ENCODE measurements around the gene PVRIG.
"Not testable (repeated sequence)": the region's sequence is repeated elsewhere in the genome, so short reads cannot be mapped to it uniquely, and the experiment has no call there.

PVRIG gene

DNA sequence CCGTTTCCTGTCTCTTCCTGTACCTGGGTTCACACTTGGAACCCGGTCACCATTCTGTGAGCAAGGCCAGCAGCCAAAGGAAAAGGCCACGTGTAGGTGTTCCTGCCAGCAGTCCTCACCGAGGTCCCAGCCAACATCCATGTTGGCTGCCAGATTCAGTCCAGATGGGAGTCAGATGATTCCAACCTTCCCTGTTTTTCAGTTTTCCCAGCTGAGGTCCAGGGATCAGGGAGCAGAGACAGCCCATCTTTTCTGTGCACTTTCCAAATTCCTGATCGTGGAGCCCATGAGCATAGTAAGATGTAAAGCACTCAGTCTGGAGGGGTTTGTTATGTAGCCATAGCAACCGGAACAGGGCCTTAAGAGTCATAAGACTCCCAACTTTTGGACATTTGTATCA lies 3.9 kb upstream of the PVRIG start:
- Histone ChIP-seq H3K27ac (no peak overlapping the region), H3K4me1 (no peaks in the 10 kb centered on the region), H3K27me3 (peaks cover 0 to 9% of the 10 kb centered on the region in 2 donors), H3K4me3 (no peak overlapping the region), H3K36me3 (peaks cover 0 to 12% (median 1%) of the 10 kb centered on the region in 3 donors), H3K9me3 (no peaks in the 10 kb centered on the region)
- DNase-seq: no peak
- intact Hi-C loops (cut with DNase I; ENCODE audit: low total_unique reads): loop anchor here (5.0 kb wide), 1 partner anchor 79 kb away; no protein-coding TSS in a partner anchor
- TF ChIP-seq, protein P1, sequence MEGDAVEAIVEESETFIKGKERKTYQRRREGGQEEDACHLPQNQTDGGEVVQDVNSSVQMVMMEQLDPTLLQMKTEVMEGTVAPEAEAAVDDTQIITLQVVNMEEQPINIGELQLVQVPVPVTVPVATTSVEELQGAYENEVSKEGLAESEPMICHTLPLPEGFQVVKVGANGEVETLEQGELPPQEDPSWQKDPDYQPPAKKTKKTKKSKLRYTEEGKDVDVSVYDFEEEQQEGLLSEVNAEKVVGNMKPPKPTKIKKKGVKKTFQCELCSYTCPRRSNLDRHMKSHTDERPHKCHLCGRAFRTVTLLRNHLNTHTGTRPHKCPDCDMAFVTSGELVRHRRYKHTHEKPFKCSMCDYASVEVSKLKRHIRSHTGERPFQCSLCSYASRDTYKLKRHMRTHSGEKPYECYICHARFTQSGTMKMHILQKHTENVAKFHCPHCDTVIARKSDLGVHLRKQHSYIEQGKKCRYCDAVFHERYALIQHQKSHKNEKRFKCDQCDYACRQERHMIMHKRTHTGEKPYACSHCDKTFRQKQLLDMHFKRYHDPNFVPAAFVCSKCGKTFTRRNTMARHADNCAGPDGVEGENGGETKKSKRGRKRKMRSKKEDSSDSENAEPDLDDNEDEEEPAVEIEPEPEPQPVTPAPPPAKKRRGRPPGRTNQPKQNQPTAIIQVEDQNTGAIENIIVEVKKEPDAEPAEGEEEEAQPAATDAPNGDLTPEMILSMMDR (IDR thresholded peaks at IDR 0.05): no peak

DNA sequence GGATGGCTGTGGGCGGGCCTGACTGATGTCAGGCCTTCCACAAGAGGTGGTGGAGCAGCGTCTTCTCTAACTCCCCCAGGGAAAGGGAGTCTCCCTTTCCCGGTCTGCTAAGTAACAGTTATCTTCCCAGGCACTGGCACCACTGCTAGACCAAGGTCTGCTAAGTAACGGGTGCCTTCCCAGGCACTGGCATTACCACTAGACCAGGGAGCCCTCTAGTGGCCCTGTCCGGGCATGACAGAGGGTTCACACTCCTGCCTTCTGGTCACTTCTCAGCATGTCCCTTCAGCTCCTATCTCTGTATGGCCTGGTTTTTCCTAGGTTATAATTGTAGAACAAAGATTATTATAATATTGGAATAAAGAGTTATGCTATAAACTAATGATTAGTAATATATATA lies 1.8 kb upstream of the PVRIG start:
- H3K4me1 ChIP-seq, H3K27ac ChIP-seq, H3K9me3 ChIP-seq, H3K4me3 ChIP-seq, H3K27me3 ChIP-seq: not testable (repeated sequence)
- H3K36me3 ChIP-seq: peaks cover 0 to 32% (median 17%) of the 10 kb centered on the region in 3 donors
- TF ChIP-seq, protein P1 (IDR thresholded peaks at IDR 0.05): peak; percentile 11 to 51
- intact Hi-C loops (cut with DNase I; ENCODE audit: low total_unique reads): loop anchor here (5.0 kb wide), 1 partner anchor 81 kb away; no protein-coding TSS in a partner anchor
- peak; percentile 90 to 93 for DNase-seq

DNA sequence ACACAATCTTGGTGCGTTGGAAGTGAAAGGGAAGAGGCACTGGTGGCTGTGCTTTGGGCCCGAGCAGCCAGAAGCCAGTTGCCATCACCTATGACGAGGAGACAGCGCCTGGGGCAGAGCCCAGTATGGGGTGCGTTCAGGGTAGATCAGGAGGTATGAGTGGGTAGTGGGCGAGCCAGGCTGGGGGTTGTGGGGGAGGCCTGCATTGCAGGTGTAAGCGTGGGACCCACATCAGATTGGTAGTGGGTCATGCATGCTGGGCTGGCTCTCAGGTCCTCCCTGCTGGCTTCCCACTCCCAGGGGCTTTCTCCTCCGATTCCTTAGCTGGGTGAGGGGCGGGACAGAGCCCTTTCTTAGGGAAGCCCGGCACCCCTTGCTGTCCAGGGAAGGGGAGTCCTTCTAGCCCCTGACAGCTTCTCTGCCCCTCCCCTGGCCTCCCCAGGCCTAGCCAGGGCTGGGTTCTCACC lies 445 bp upstream of the PVRIG start:
- intact Hi-C loops (cut with DNase I; ENCODE audit: low total_unique reads): loop anchor here (5.0 kb wide), 1 partner anchor 82 kb away; no protein-coding TSS in a partner anchor
- Histone ChIP-seq H3K27me3 (no peaks in the 10 kb centered on the region), H3K36me3 (peaks cover 0 to 44% (median 17%) of the 10 kb centered on the region in 3 donors), H3K4me1 (no peaks in the 10 kb centered on the region), H3K4me3 (no peak overlapping the region), H3K27ac (no peak overlapping the region), H3K9me3 (no peaks in the 10 kb centered on the region)
- TF ChIP-seq, protein P1 (IDR thresholded peaks at IDR 0.05): no peak
- no peak for DNase-seq

DNA sequence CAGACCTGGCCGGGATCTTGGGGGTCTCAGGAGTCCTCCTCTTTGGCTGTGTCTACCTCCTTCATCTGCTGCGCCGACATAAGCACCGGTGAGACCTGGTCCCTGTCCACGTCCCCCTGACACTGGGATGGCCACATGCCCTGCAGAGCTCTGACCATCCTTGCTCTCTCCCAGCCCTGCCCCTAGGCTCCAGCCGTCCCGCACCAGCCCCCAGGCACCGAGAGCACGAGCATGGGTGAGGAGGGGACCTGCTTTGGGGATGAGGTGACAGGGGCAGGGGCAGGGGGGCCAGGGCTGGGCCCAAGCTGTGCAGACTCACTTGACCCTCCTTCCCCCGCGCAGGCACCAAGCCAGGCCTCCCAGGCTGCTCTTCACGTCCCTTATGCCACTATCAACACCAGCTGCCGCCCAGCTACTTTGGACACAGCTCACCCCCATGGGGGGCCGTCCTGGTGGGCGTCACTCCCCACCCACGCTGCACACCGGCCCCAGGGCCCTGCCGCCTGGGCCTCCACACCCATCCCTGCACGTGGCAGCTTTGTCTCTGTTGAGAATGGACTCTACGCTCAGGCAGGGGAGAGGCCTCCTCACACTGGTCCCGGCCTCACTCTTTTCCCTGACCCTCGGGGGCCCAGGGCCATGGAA lies 959 bp downstream of the PVRIG start:
- H3K27me3 ChIP-seq: no peaks in the 10 kb centered on the region
- no peaks in the 10 kb centered on the region for H3K9me3 ChIP-seq
- intact Hi-C loops (cut with DNase I; ENCODE audit: low total_unique reads): no loop called here
- no peak overlapping the region for H3K27ac ChIP-seq
- no peaks in the 10 kb centered on the region for H3K4me1 ChIP-seq
- H3K4me3 ChIP-seq: no peak overlapping the region
- H3K36me3 ChIP-seq: peaks cover 0 to 50% (median 17%) of the 10 kb centered on the region in 3 donors
- TF ChIP-seq, protein P1 (IDR thresholded peaks at IDR 0.05): no peak
- DNase-seq: no peak

DNA sequence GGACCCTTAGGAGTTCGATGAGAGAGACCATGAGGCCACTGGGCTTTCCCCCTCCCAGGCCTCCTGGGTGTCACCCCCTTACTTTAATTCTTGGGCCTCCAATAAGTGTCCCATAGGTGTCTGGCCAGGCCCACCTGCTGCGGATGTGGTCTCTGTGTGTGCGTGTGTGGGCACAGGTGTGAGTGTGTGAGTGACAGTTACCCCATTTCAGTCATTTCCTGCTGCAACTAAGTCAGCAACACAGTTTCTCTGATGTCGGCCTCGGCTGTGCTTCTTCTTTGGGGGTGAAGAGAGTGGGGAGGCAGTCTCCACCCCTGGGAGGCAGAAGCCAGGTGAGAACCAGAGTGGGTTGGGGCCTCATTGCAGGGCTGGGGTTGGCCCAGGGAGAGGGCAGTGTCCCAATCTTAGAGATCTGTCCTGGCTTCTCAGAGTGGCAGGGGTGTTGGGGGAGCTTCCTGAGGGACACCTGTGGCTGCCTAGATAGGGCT lies 1.5 kb downstream of the PVRIG start:
- DNase-seq: no peak
- no peak overlapping the region for H3K4me3 ChIP-seq
- no peaks in the 10 kb centered on the region for H3K9me3 ChIP-seq
- TF ChIP-seq, protein P1 (IDR thresholded peaks at IDR 0.05): no peak
- H3K27me3 ChIP-seq: no peaks in the 10 kb centered on the region
- no peak overlapping the region for H3K27ac ChIP-seq
- H3K36me3 ChIP-seq: peaks cover 0 to 50% (median 17%) of the 10 kb centered on the region in 3 donors
- no peaks in the 10 kb centered on the region for H3K4me1 ChIP-seq
- intact Hi-C loops (cut with DNase I; ENCODE audit: low total_unique reads): no loop called here
